HEK293 (cell line): ENCODE data around the gene RAB36.

ENCODE experiments used
- CTCF ChIP-seq: fragments of 450-650 bp; formaldehyde crosslinking; IDR thresholded peaks from 2 replicates; pipeline ENCODE4 v1.5.1; 2016; ENCODE audit warnings: missing biosample characterization, missing genetic modification characterization
- KLF7 ChIP-seq: fragments of 450-650 bp; formaldehyde crosslinking; IDR thresholded peaks from 2 replicates; pipeline ENCODE4 v1.5.1; 2016; ENCODE audit warnings: missing biosample characterization, missing genetic modification characterization, borderline replicate concordance
- REST ChIP-seq: fragments of 450-650 bp; formaldehyde crosslinking; IDR thresholded peaks from 2 replicates; pipeline ENCODE4 v1.5.1; 2016; ENCODE audit warnings: missing biosample characterization, missing genetic modification characterization
- TCF7L2 ChIP-seq: IDR thresholded peaks from 2 replicates; pipeline ENCODE4 v1.6.1; 2011; ENCODE audit warnings: low read depth, mild to moderate bottlenecking, inconsistent platforms, low read length, moderate library complexity, borderline replicate concordance
- ZBTB44 ChIP-seq: fragments of 450-650 bp; IDR thresholded peaks from 2 replicates; pipeline ENCODE4 v1.5.1; 2018; ENCODE audit warnings: missing biosample characterization, mild to moderate bottlenecking, missing genetic modification characterization
- ZNF16 ChIP-seq: fragments of 450-650 bp; formaldehyde crosslinking; IDR thresholded peaks from 2 replicates; pipeline ENCODE4 v1.5.1; 2016; ENCODE audit warnings: low read depth, missing biosample characterization, missing genetic modification characterization
- ZSCAN30 ChIP-seq: fragments of 450-650 bp; IDR thresholded peaks from 2 replicates; pipeline ENCODE4 v1.5.1; 2018; ENCODE audit warnings: missing biosample characterization, mild to moderate bottlenecking, missing genetic modification characterization, moderate library complexity

- TF ChIP-seq REST (tag by site-specific recombination) (no peak), ZNF16 (tag by site-specific recombination) (no peak), CTCF (tag by site-specific recombination) (no peak), ZSCAN30 (tag by site-specific recombination) (no peak), TCF7L2 (no peak), ZBTB44 (tag by site-specific recombination) (no peak), KLF7 (tag by site-specific recombination) (no peak)
These were observed 36.5 kb downstream of the RAB36 start for GRCh38 chr22:23181721-23182308.
